HG03196 (cell line): ENCODE measurements around the gene TLE1.
"Not testable (repeated sequence)": the region's sequence is repeated elsewhere in the genome, so short reads cannot be mapped to it uniquely, and the experiment has no call there.

ENCODE experiments used
- ATAC-seq: cut with Tn5 transposase; IDR thresholded peaks from one replicate; pipeline ENCODE4 v1.9.1; 2021; ENCODE audit not compliant: unreplicated experiment

TLE1 gene

GRCh38 chr9:81622471-81623255 lies 66.7 kb downstream of the TLE1 start:
- ATAC-seq: no peak

- no peak for ATAC-seq
Measured at GRCh38 chr9:81621785-81622259, 67.5 kb downstream of the TLE1 start.

- no peak for ATAC-seq
Measured at GRCh38 chr9:81621118-81621517, 68.2 kb downstream of the TLE1 start.

- ATAC-seq: peak; percentile 65
Measured at GRCh38 chr9:81620002-81620390, 69.4 kb downstream of the TLE1 start.

GRCh38 chr9:81619353-81620001 lies 69.9 kb downstream of the TLE1 start:
- peak; percentile 55 for ATAC-seq

- ATAC-seq: no peak
Measured at GRCh38 chr9:81618923-81619322, 70.4 kb downstream of the TLE1 start.

GRCh38 chr9:81616141-81616540 lies 73.2 kb downstream of the TLE1 start:
- no peak for ATAC-seq

- ATAC-seq: no peak
Measured at GRCh38 chr9:81614335-81614734, 75.0 kb downstream of the TLE1 start.

GRCh38 chr9:81613002-81613812 lies 76.1 kb downstream of the TLE1 start:
- no peak for ATAC-seq

GRCh38 chr9:81611664-81612063 lies 77.7 kb downstream of the TLE1 start:
- ATAC-seq: no peak

- ATAC-seq: no peak
Measured at GRCh38 chr9:81610740-81611107, 78.6 kb downstream of the TLE1 start.

GRCh38 chr9:81609782-81610739 lies 79.3 kb downstream of the TLE1 start:
- ATAC-seq: no peak

GRCh38 chr9:81608289-81608657 lies 81.1 kb downstream of the TLE1 start:
- ATAC-seq: no peak

- no peak for ATAC-seq
Measured at GRCh38 chr9:81607593-81608288, 81.6 kb downstream of the TLE1 start.

- not testable (repeated sequence) for ATAC-seq
Measured at GRCh38 chr9:81606261-81606660, 83.1 kb downstream of the TLE1 start.

GRCh38 chr9:81605170-81605670 lies 84.1 kb downstream of the TLE1 start:
- no peak for ATAC-seq

- no peak for ATAC-seq
Measured at GRCh38 chr9:81604306-81605169, 84.8 kb downstream of the TLE1 start.

GRCh38 chr9:81602887-81603680 lies 86.3 kb downstream of the TLE1 start:
- no peak for ATAC-seq
